HepG2 (cell line): ENCODE data around the gene ORMDL2. TPM values are rescaled to one million over a fixed set of nuclear protein-coding genes. Genes with fewer than 3 reads are reported as not detected.

Experiments
- ARNTL ChIP-seq: sonication (generic); formaldehyde crosslinking; IDR thresholded peaks from 2 replicates; pipeline ENCODE4 v1.4.0; 2020; ENCODE audit warnings: mild to moderate bottlenecking, missing genetic modification reagents
- ATF5 ChIP-seq: sonication (generic); formaldehyde crosslinking; IDR thresholded peaks from 2 replicates; pipeline ENCODE4 v1.4.0; 2020; ENCODE audit warnings: mild to moderate bottlenecking, low read depth, missing genetic modification reagents
- CBFB ChIP-seq: sonication (generic); formaldehyde crosslinking; IDR thresholded peaks from 2 replicates; pipeline ENCODE4 v1.4.0; 2020; ENCODE audit warnings: missing genetic modification reagents
- HMGXB3 ChIP-seq: sonication (generic); formaldehyde crosslinking; IDR thresholded peaks from 2 replicates; pipeline ENCODE4 v1.4.0; 2020; ENCODE audit warnings: missing genetic modification reagents, borderline replicate concordance
- HNRNPH1 ChIP-seq: fragments of 200-400 bp; formaldehyde crosslinking; optimal IDR thresholded peaks from 2 replicates; pipeline ENCODE3; 2017; ENCODE audit warnings: mild to moderate bottlenecking, low read depth, low read length
- HNRNPL ChIP-seq: fragments of 200-400 bp; formaldehyde crosslinking; IDR thresholded peaks from 2 replicates; pipeline ENCODE4 v1.6.1; 2017; ENCODE audit warnings: mild to moderate bottlenecking, low read depth, low read length
- HNRNPUL1 ChIP-seq: fragments of 200-400 bp; formaldehyde crosslinking; IDR thresholded peaks from 2 replicates; pipeline ENCODE4 v1.6.1; 2017; ENCODE audit warnings: low read depth, mild to moderate bottlenecking, low read length, moderate library complexity
- MAFK ChIP-seq, 2 experiments: IDR thresholded peaks in 1 of 2; conservative IDR thresholded peaks in 1 of 2; 2 replicates each; pipeline ENCODE4 v1.6.1; 2011; ENCODE audit warnings: improper control_type of control experiment in 2 of 2, low read length in 2 of 2
- RARA ChIP-seq: IDR thresholded peaks from 2 replicates; pipeline ENCODE4 v1.6.1; 2016; ENCODE audit warnings: missing genetic modification reagents, missing compliant biosample characterization
- RERE ChIP-seq: IDR thresholded peaks from 2 replicates; pipeline ENCODE4 v1.6.1; 2016; ENCODE audit warnings: low read depth, missing genetic modification reagents, missing compliant biosample characterization
- RFX5 ChIP-seq: IDR thresholded peaks from 2 replicates; pipeline ENCODE4 v1.6.1; 2011; ENCODE audit warnings: low read depth, low read length, improper control_type of control experiment
- RXRB ChIP-seq: IDR thresholded peaks from 2 replicates; pipeline ENCODE4 v1.6.1; 2016; ENCODE audit warnings: borderline replicate concordance, missing genetic modification reagents, missing compliant biosample characterization
- ZEB1 ChIP-seq: IDR thresholded peaks from 2 replicates; pipeline ENCODE4 v1.6.1; 2012; ENCODE audit warnings: mild to moderate bottlenecking, low read depth, inconsistent platforms; ENCODE audit not compliant: insufficient replicate concordance
- ZFAT ChIP-seq: sonication (generic); formaldehyde crosslinking; conservative IDR thresholded peaks from 2 replicates; pipeline ENCODE4 v1.8.1; 2023; ENCODE audit warnings: missing genetic modification reagents, inconsistent platforms
- ZNF124 ChIP-seq: sonication (generic); formaldehyde crosslinking; IDR thresholded peaks from 2 replicates; pipeline ENCODE4 v1.4.0; 2020; ENCODE audit warnings: missing genetic modification reagents
- ZNF263 ChIP-seq: sonication (generic); formaldehyde crosslinking; IDR thresholded peaks from 2 replicates; pipeline ENCODE4 v1.4.0; 2020; ENCODE audit warnings: missing genetic modification reagents
- ZNF264 ChIP-seq: sonication (generic); formaldehyde crosslinking; IDR thresholded peaks from 2 replicates; pipeline ENCODE4 v1.4.0; 2020; ENCODE audit warnings: missing genetic modification reagents
- ZNF557 ChIP-seq: sonication (generic); formaldehyde crosslinking; IDR thresholded peaks from 2 replicates; pipeline ENCODE4 v1.4.0; 2020; ENCODE audit warnings: missing genetic modification reagents
- ZNF780A ChIP-seq: sonication (generic); formaldehyde crosslinking; IDR thresholded peaks from 2 replicates; pipeline ENCODE4 v1.8.0; 2022; ENCODE audit warnings: mild to moderate bottlenecking, missing genetic modification reagents, moderate library complexity
- ZNF839 ChIP-seq: sonication (generic); formaldehyde crosslinking; IDR thresholded peaks from 2 replicates; pipeline ENCODE4 v1.4.0; 2020; ENCODE audit warnings: missing genetic modification reagents, mild to moderate bottlenecking, borderline replicate concordance
- polyA plus RNA-seq, 8 experiments: library from polyadenylated mRNA; depleted of rRNA in 3 of 8; stranded (reverse) in 7 of 8; unstranded in 1 of 8; fragments of >200 nt; fragmentation: Illumina TruSeq in 4 of 8; extraction: Trizol in 4 of 8; gene quantifications; 2 replicates each; pipeline versions ENCODE4 v1.2.1 to v1.2.3, GENCODE V29; 2011 to 2016; ENCODE audit warnings: low read depth in 4 of 8, missing spikeins in 1 of 8, mixed read lengths in 1 of 8; ENCODE audit not compliant: insufficient read depth in 1 of 8
- total RNA-seq, 5 experiments: library from RNA; depleted of rRNA; stranded (reverse); fragments of >200 nt; fragmentation: Illumina TruSeq; extraction: Trizol; gene quantifications; 2 replicates each; pipeline ENCODE4 v1.2.3, GENCODE V29; 2016; ENCODE audit warnings: low read depth in 1 of 5

ORMDL2 gene
- total and polyA plus RNA-seq, 2 of the 13 experiments (the other 11 are each of a cell fraction or from before 2014, with no cell fraction given) = 24.0 to 28.6 TPM

- no peak for TF ChIP-seq RERE (CRISPR knock-in tag)
- no peak for TF ChIP-seq HNRNPUL1
- no peak for TF ChIP-seq ZNF557 (CRISPR knock-in tag)
- no peak for TF ChIP-seq ZNF780A
- TF ChIP-seq ZFAT (CRISPR knock-in tag) = no peak
- no peak for TF ChIP-seq ARNTL (CRISPR knock-in tag)
- no peak; the same call in 1 of the 2 replicates for TF ChIP-seq CBFB (CRISPR knock-in tag)
- peak; percentile 92 for TF ChIP-seq ZEB1
- no peak for TF ChIP-seq ZNF124 (CRISPR knock-in tag)
- no peak for TF ChIP-seq MAFK (conservative IDR thresholded peaks at IDR 0.05 in 1 of 2, IDR thresholded peaks at IDR 0.05 in 1 of 2; ENCODE audit: low read length in 2 of 2)
- no peak for TF ChIP-seq ZNF263 (CRISPR knock-in tag)
- no peak for TF ChIP-seq RARA (CRISPR knock-in tag)
- 0 out of 2 replicates have a peak, but pooled peaks have one; percentile 39 for TF ChIP-seq RFX5
- TF ChIP-seq ATF5 (CRISPR knock-in tag) = no peak
- TF ChIP-seq ZNF839 = no peak
- no peak for TF ChIP-seq HNRNPH1
- no peak for TF ChIP-seq HNRNPL
- TF ChIP-seq ZNF264 = no peak
- TF ChIP-seq RXRB (CRISPR knock-in tag) = 0 out of 2 replicates have a peak, but pooled peaks have one; percentile 8
- TF ChIP-seq HMGXB3 (CRISPR knock-in tag) = peak; percentile 100
Measured at GRCh38 chr12:55817345-55818139, at the start of gene ORMDL2, which contains the start of gene SARNP (continued).
